C4-2B (cell line): ENCODE results near the gene ALDH3A2.

Experiments
- CTCF ChIP-seq: fragments of 450-650 bp; conservative IDR thresholded peaks from 2 replicates; pipeline ENCODE4 v1.5.1; 2017; ENCODE audit warnings: mild to moderate bottlenecking
- ZFX ChIP-seq: fragments of 450-650 bp; IDR thresholded peaks from 2 replicates; pipeline ENCODE4 v1.6.1; 2017

- TF ChIP-seq CTCF (no peak), ZFX (no peak)
Measured at GRCh38 chr17:19663097-19663496, 14.5 kb downstream of the ALDH3A2 start.
